Measurements from ENCODE around the gene IPO4. TPM values are rescaled to one million over a fixed set of nuclear protein-coding genes. Genes with fewer than 3 reads are reported as not detected.

Gene IPO4
- total RNA-seq, 1 experiment from 2014 or later = 116 TPM

GRCh38 chr14:24234095-24235005, 45.7 kb upstream of the IPO4 start:
- peaks cover 27 to 50% (median 49%) of the 10 kb centered on the region in 3 experiments; a peak in 6 of 7 replicates for H3K36me3 Mint-ChIP-seq (ENCODE audit: insufficient read depth in 1 of 3, low read depth in 3 of 3)
- Histone ChIP-seq H4K91ac (ENCODE audit: insufficient read length, low read depth, low read length) (no peak overlapping the region), H4K20me1 (ENCODE audit: control insufficient read depth, insufficient read depth, insufficient read length) (no peaks in the 10 kb centered on the region), H2BK120ac (ENCODE audit: low read depth, low read length, poor library complexity, severe bottlenecking) (no peak overlapping the region), H3K27ac (ENCODE audit: insufficient read length, low read depth, low read length) (no peak overlapping the region), H3K4me2 (ENCODE audit: insufficient read depth, insufficient read length, low read length) (no peak overlapping the region), H2AK5ac (ENCODE audit: insufficient read length, low read length) (no peak overlapping the region), H3K9ac (ENCODE audit: extremely low read depth, insufficient read length, low read length) (no peak overlapping the region), H2BK12ac (ENCODE audit: insufficient read length, low read depth, low read length) (no peak overlapping the region), H2BK15ac (ENCODE audit: low read depth, low read length) (no peak overlapping the region), H2BK20ac (ENCODE audit: low read depth, low read length, poor library complexity, severe bottlenecking) (no peak overlapping the region), H3K23me2 (ENCODE audit: insufficient read length, low read depth, low read length, poor library complexity, severe bottlenecking) (peaks cover 15% of the 10 kb centered on the region), H2BK5ac (ENCODE audit: insufficient read length, low read length) (no peak overlapping the region), H3K79me2 (ENCODE audit: insufficient read depth, low read length) (peaks cover 3% of the 10 kb centered on the region; the same call in 1 of the 2 replicates), H3K9me3 (ENCODE audit: control insufficient read depth, low read depth, low read length) (no peaks in the 10 kb centered on the region), H3K4ac (ENCODE audit: low read depth, low read length) (no peak overlapping the region), H3K14ac (ENCODE audit: insufficient read depth, low read length) (no peak overlapping the region), H3K18ac (ENCODE audit: insufficient read length, low read depth, low read length) (no peak overlapping the region), H3K79me1 (ENCODE audit: insufficient read depth, low read depth, low read length, poor library complexity, severe bottlenecking) (peaks cover 6% of the 10 kb centered on the region), H4K8ac (replicated peaks; ENCODE audit: insufficient read length, low read depth, low read length) (no peak overlapping the region), H3K56ac (ENCODE audit: insufficient read length, low read depth, low read length) (no peak overlapping the region), H3K27me3 (ENCODE audit: insufficient read depth, low read length) (no peaks in the 10 kb centered on the region), H3T11ph (ENCODE audit: low read length) (no peak overlapping the region), H2AFZ (ENCODE audit: low read length) (no peak overlapping the region), H4K5ac (ENCODE audit: insufficient read length, low read depth, low read length) (no peak overlapping the region), H3K4me1 (ENCODE audit: insufficient read depth, low read length) (0 out of 2 replicates have a peak, but pooled peaks cover 6% of the 10 kb centered on the region), H3K23ac (ENCODE audit: insufficient read length, low read depth, low read length) (no peak overlapping the region)
- no peak overlapping the region for H3K27ac Mint-ChIP-seq
- H3K4me3 Mint-ChIP-seq = peak overlapping the region; percentile 17 to 98; a peak in 3 of 5 replicates
- peaks cover 8 to 22% of the 10 kb centered on the region in 2 experiments for H3K4me1 Mint-ChIP-seq
- H3K27me3 Mint-ChIP-seq (ENCODE audit: low read depth) = no peaks in the 10 kb centered on the region
- no peaks in the 10 kb centered on the region for H3K9me3 Mint-ChIP-seq
- WGBS (ENCODE audit: extremely low coverage, insufficient read length, low lambda C conversion rate) = no CpG with 5 or more reads among the region's 3 CpGs
- TF ChIP-seq, protein P1, sequence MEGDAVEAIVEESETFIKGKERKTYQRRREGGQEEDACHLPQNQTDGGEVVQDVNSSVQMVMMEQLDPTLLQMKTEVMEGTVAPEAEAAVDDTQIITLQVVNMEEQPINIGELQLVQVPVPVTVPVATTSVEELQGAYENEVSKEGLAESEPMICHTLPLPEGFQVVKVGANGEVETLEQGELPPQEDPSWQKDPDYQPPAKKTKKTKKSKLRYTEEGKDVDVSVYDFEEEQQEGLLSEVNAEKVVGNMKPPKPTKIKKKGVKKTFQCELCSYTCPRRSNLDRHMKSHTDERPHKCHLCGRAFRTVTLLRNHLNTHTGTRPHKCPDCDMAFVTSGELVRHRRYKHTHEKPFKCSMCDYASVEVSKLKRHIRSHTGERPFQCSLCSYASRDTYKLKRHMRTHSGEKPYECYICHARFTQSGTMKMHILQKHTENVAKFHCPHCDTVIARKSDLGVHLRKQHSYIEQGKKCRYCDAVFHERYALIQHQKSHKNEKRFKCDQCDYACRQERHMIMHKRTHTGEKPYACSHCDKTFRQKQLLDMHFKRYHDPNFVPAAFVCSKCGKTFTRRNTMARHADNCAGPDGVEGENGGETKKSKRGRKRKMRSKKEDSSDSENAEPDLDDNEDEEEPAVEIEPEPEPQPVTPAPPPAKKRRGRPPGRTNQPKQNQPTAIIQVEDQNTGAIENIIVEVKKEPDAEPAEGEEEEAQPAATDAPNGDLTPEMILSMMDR (conservative IDR thresholded peaks at IDR 0.05) = no peak
- DNase-seq = no peak
